Keratinocyte (primary cell): ENCODE data around the gene TUBA4B. TPM values are rescaled to one million over a fixed set of nuclear protein-coding genes. Genes with fewer than 3 reads are reported as not detected.

Source experiments
- DNase-seq: peaks from one replicate; pipeline ENCODE4 v3.0.0-alpha.2; 2011; ENCODE audit warnings: low read depth, missing footprints, low spot score
- FAIRE-seq: peaks from 2 replicates; lab custom pipeline; 2011; peaks lifted over from hg19 to GRCh38; lab: Jason Lieb, UNC
- H2AFZ ChIP-seq: 2 replicates; pipeline ENCODE4 v1.6.0; 2012; ENCODE audit warnings: low read length, control low read depth, inconsistent platforms; ENCODE audit not compliant: control insufficient read depth
- H3K27ac ChIP-seq: 2 replicates; pipeline ENCODE4 v1.5.1; 2011; ENCODE audit warnings: low read length; ENCODE audit not compliant: control insufficient read depth, insufficient read depth
- H3K27me3 ChIP-seq: 3 replicates; pipeline ENCODE4 v1.6.0; 2011; ENCODE audit warnings: low read length; ENCODE audit not compliant: control insufficient read depth, insufficient read depth; ENCODE audit errors: extremely low read depth
- H3K36me3 ChIP-seq, 2 experiments: 2 replicates in 1 of 2; 3 replicates in 1 of 2; pipeline ENCODE4 v1.5.1; 2011; ENCODE audit warnings: low read length in 2 of 2, mild to moderate bottlenecking in 1 of 2; ENCODE audit not compliant: control insufficient read depth in 2 of 2, insufficient read depth in 2 of 2; ENCODE audit errors: extremely low read depth in 1 of 2
- H3K4me1 ChIP-seq: 3 replicates; pipeline ENCODE4 v1.5.1; 2011; ENCODE audit warnings: low read length; ENCODE audit not compliant: control insufficient read depth, insufficient read depth; ENCODE audit errors: extremely low read depth
- H3K4me2 ChIP-seq: 3 replicates; pipeline ENCODE4 v1.6.0; 2011; ENCODE audit warnings: low read depth, low read length; ENCODE audit not compliant: control insufficient read depth, insufficient read depth; ENCODE audit errors: extremely low read depth
- H3K4me3 ChIP-seq, 3 experiments: fragments of 200-600 bp in 1 of 3; sonication (generic) in 1 of 3; 2 replicates in 2 of 3; 3 replicates in 1 of 3; pipeline ENCODE4 v1.5.1; 2011 to 2016; ENCODE audit warnings: low read length in 3 of 3, mild to moderate bottlenecking in 3 of 3, control low read depth in 2 of 3, inconsistent platforms in 1 of 3, low read depth in 1 of 3, mixed read lengths in 1 of 3, mixed run types in 1 of 3, moderate library complexity in 1 of 3; ENCODE audit not compliant: control insufficient read depth in 2 of 3, insufficient read depth in 2 of 3; ENCODE audit errors: extremely low read depth in 1 of 3
- H3K79me2 ChIP-seq: 2 replicates; pipeline ENCODE4 v1.6.0; 2012; ENCODE audit warnings: low read length; ENCODE audit not compliant: control insufficient read depth, insufficient read depth
- H3K9ac ChIP-seq: 3 replicates; pipeline ENCODE4 v1.6.0; 2011; ENCODE audit warnings: low read length; ENCODE audit not compliant: control insufficient read depth, insufficient read depth; ENCODE audit errors: extremely low read depth
- H3K9me1 ChIP-seq: 3 replicates; pipeline ENCODE4 v1.6.0; 2011; ENCODE audit warnings: low read length; ENCODE audit not compliant: control insufficient read depth, insufficient read depth; ENCODE audit errors: extremely low read depth
- H3K9me3 ChIP-seq: 2 replicates; pipeline ENCODE4 v1.5.1; 2012; ENCODE audit warnings: low read depth, low read length; ENCODE audit not compliant: control insufficient read depth
- H4K20me1 ChIP-seq: 3 replicates; pipeline ENCODE4 v1.6.0; 2011; ENCODE audit warnings: low read length; ENCODE audit not compliant: control insufficient read depth, insufficient read depth; ENCODE audit errors: extremely low read depth
- CTCF ChIP-seq, 3 experiments: IDR thresholded peaks in 1 of 3; conservative IDR thresholded peaks in 1 of 3; optimal IDR thresholded peaks in 1 of 3; 2 replicates in 2 of 3; 3 replicates in 1 of 3; pipeline versions ENCODE3 to v1.5.1; 2011; ENCODE audit warnings: low read length in 3 of 3, mild to moderate bottlenecking in 3 of 3, moderate library complexity in 2 of 3, control low read depth in 1 of 3, inconsistent platforms in 1 of 3; ENCODE audit not compliant: insufficient read depth in 2 of 3; ENCODE audit errors: extremely low read depth in 1 of 3
- EZH2 ChIP-seq: IDR thresholded peaks from one replicate; pipeline ENCODE4 v1.6.1; 2012; ENCODE audit warnings: inconsistent platforms, mild to moderate bottlenecking, low read length, moderate library complexity
- dilution Hi-C: fragments of 300-500 bp; cut with MboI; formaldehyde crosslinking; loops from one replicate; pipeline ENCODE4 v1.7.0; 2020; ENCODE audit warnings: low sequenced_read_pairs; ENCODE audit not compliant: extremely low pct_ligation_motif_present
- polyA plus RNA-seq, 5 experiments: library from polyadenylated mRNA; depleted of rRNA in 3 of 5; stranded (reverse) in 3 of 5; stranded (forward) in 1 of 5; unstranded in 1 of 5; fragments of >200 nt; gene quantifications; 1 replicate in 1 of 5; 2 replicates in 3 of 5; 3 replicates in 1 of 5; pipeline versions ENCODE4 v1.2.1 to v1.2.3, GENCODE V29; 2011 to 2012; ENCODE audit warnings: missing spikeins in 2 of 5, low read depth in 1 of 5, low replicate concordance in 1 of 5

The TUBA4B gene
- polyA plus RNA-seq, 1 donor (not counting 4 experiments of a cell fraction or from before 2014, with no cell fraction given): not detected

GRCh38 chr2:219292616-219293015, 39.6 kb downstream of the TUBA4B start:
- no peak overlapping the region for H3K4me2 ChIP-seq
- H3K4me3 ChIP-seq: no peak overlapping the region
- no peaks in the 10 kb centered on the region for H3K27me3 ChIP-seq
- H3K36me3 ChIP-seq: no peaks in the 10 kb centered on the region
- H3K9me3 ChIP-seq: no peaks in the 10 kb centered on the region
- no peak for DNase-seq
- TF ChIP-seq CTCF (optimal IDR thresholded peaks at IDR 0.05 in 1 of 3, IDR thresholded peaks at IDR 0.05 in 1 of 3, conservative IDR thresholded peaks at IDR 0.05 in 1 of 3; ENCODE audit: extremely low read depth in 1 of 3, insufficient read depth in 2 of 3, low read length in 3 of 3): no peak
- TF ChIP-seq EZH2: no peak
- H3K79me2 ChIP-seq: no peaks in the 10 kb centered on the region
- H3K9ac ChIP-seq: no peak overlapping the region
- no peaks in the 10 kb centered on the region for H3K9me1 ChIP-seq
- no peak overlapping the region for H3K27ac ChIP-seq
- H2AFZ ChIP-seq: no peak overlapping the region
- dilution Hi-C loops: no loop called here
- H4K20me1 ChIP-seq: no peaks in the 10 kb centered on the region
- peaks cover 15% of the 10 kb centered on the region for H3K4me1 ChIP-seq
- FAIRE-seq: no peak

DNA sequence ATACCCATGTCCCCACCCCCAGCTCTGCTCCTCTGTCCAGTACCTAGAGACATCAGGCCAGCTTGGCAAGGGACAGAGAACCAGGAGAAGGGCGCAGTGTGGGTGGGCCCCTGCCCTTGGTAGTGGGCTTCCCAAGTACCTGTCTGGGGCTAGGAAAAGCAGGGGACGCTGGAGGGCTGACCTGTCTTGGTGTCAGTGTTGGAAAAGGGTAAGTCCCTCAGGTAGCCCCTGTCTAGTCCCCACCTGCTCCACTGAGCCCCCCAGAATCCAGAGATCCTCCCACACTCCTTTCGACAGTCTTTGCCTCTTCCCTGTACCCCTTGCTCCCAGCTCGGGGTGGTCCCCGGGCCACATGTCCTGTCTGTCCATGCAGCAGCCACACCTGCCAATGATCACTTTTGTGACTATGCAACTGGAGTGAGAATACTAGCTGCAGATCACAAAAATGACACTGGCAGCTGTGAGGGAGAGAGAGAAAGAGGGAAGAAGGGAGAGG, 40.7 kb downstream of the TUBA4B start:
- H3K79me2 ChIP-seq: no peaks in the 10 kb centered on the region
- H3K4me1 ChIP-seq: peaks cover 15% of the 10 kb centered on the region
- no peaks in the 10 kb centered on the region for H3K27me3 ChIP-seq
- H3K36me3 ChIP-seq: no peaks in the 10 kb centered on the region
- TF ChIP-seq CTCF (optimal IDR thresholded peaks at IDR 0.05 in 1 of 3, IDR thresholded peaks at IDR 0.05 in 1 of 3, conservative IDR thresholded peaks at IDR 0.05 in 1 of 3; ENCODE audit: extremely low read depth in 1 of 3, insufficient read depth in 2 of 3, low read length in 3 of 3) (no peak), EZH2 (no peak)
- no peaks in the 10 kb centered on the region for H3K9me3 ChIP-seq
- FAIRE-seq (no peak), DNase-seq (no peak)
- no peak overlapping the region for H3K9ac ChIP-seq
- no peaks in the 10 kb centered on the region for H3K9me1 ChIP-seq
- no peak overlapping the region for H3K4me2 ChIP-seq
- no peaks in the 10 kb centered on the region for H4K20me1 ChIP-seq
- dilution Hi-C loops: no loop called here
- no peak overlapping the region for H3K27ac ChIP-seq
- H3K4me3 ChIP-seq: no peak overlapping the region
- no peak overlapping the region for H2AFZ ChIP-seq
